KMS-11 (cell line): ENCODE measurements around the gene PPIL6.

Experiments
- H2AFZ ChIP-seq: fragments of 200-600 bp; sonication (generic); 2 replicates; pipeline ENCODE4 v1.6.1; 2016; ENCODE audit warnings: antibody characterized with exemption, mixed run types, low read depth
- H3K27ac ChIP-seq: fragments of 200-600 bp; sonication (generic); 2 replicates; pipeline ENCODE4 v1.6.1; 2016; ENCODE audit warnings: mild to moderate bottlenecking, mixed run types
- H3K27me3 ChIP-seq: fragments of 200-600 bp; sonication (generic); 2 replicates; pipeline ENCODE4 v1.6.1; 2017; ENCODE audit warnings: mild to moderate bottlenecking, low read depth, mixed run types, moderate library complexity; ENCODE audit not compliant: insufficient read depth
- H3K36me3 ChIP-seq: fragments of 200-600 bp; sonication (generic); 2 replicates; pipeline ENCODE4 v1.6.1; 2017; ENCODE audit warnings: mild to moderate bottlenecking, mixed run types; ENCODE audit not compliant: insufficient read depth
- H3K4me1 ChIP-seq: fragments of 200-600 bp; sonication (generic); 2 replicates; pipeline ENCODE4 v1.6.1; 2016; ENCODE audit warnings: mild to moderate bottlenecking, low read depth, mixed run types; ENCODE audit not compliant: poor library complexity, severe bottlenecking
- H3K4me2 ChIP-seq: fragments of 200-600 bp; sonication (generic); 2 replicates; pipeline ENCODE4 v1.7.0; 2016; ENCODE audit warnings: mild to moderate bottlenecking, mixed run types
- H3K4me3 ChIP-seq: fragments of 200-600 bp; sonication (generic); IDR thresholded peaks from 2 replicates; pipeline ENCODE4 v1.6.1; 2017; ENCODE audit warnings: low read depth, low read length, mixed read lengths; ENCODE audit not compliant: insufficient read depth
- H3K79me2 ChIP-seq: fragments of 200-600 bp; sonication (generic); 2 replicates; pipeline ENCODE4 v1.6.1; 2016; ENCODE audit warnings: low read depth, mixed run types; ENCODE audit not compliant: insufficient read depth
- H3K9ac ChIP-seq: fragments of 200-600 bp; sonication (generic); 2 replicates; pipeline ENCODE4 v1.6.1; 2016; ENCODE audit warnings: mild to moderate bottlenecking, mixed run types
- H4K20me1 ChIP-seq: fragments of 200-600 bp; sonication (generic); 2 replicates; pipeline ENCODE4 v1.6.1; 2016; ENCODE audit warnings: mild to moderate bottlenecking, mixed run types; ENCODE audit not compliant: insufficient read depth
- TF ChIP-seq, protein P1 (sequence below): fragments of 200-600 bp; sonication (generic); conservative IDR thresholded peaks from 2 replicates; pipeline ENCODE4 v1.6.1; 2017; ENCODE audit warnings: low read depth, mild to moderate bottlenecking, antibody characterized with exemption, low read length, moderate library complexity, mixed read lengths

Gene PPIL6

DNA sequence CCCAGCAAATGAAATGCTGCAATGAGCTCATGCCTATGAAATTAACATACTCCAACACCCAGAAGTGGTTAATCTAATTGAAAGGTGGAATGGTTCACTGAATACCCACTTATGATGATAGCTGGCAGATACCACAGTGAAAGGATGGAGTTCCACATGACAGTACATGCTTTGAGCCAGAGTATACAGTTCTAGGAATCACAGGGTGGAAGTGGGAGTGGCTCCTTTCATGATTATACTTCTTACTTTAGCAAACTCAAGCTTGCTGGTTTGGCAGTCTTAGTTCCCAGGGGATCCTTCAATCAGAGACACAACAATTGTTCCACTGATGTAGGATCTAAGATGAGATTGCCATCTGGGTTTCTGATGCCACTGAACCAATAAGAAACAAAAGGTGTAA, 79.6 kb downstream of the PPIL6 start:
- no peaks in the 10 kb centered on the region for H4K20me1 ChIP-seq
- TF ChIP-seq, protein P1, sequence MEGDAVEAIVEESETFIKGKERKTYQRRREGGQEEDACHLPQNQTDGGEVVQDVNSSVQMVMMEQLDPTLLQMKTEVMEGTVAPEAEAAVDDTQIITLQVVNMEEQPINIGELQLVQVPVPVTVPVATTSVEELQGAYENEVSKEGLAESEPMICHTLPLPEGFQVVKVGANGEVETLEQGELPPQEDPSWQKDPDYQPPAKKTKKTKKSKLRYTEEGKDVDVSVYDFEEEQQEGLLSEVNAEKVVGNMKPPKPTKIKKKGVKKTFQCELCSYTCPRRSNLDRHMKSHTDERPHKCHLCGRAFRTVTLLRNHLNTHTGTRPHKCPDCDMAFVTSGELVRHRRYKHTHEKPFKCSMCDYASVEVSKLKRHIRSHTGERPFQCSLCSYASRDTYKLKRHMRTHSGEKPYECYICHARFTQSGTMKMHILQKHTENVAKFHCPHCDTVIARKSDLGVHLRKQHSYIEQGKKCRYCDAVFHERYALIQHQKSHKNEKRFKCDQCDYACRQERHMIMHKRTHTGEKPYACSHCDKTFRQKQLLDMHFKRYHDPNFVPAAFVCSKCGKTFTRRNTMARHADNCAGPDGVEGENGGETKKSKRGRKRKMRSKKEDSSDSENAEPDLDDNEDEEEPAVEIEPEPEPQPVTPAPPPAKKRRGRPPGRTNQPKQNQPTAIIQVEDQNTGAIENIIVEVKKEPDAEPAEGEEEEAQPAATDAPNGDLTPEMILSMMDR = no peak

DNA sequence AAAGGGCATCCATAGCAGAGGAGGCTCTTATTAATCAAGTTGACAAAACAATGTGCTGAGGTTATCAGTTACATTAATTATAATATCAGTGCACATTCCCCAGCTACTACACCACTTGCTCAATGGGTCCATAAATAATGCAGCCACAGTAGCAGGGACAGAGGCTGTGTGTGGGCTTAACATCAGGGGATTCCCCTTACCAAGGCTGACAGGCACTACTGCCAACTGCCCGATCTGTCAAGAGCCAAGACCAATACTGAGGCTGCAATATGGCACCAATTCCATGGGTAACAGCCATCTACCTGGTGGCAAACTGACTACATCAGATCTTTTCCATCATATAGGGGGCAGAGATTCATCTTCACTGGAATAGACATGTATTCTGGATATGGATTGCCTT, 80.1 kb downstream of the PPIL6 start:
- TF ChIP-seq, protein P1 = no peak
- Histone ChIP-seq H3K4me3 (no peak overlapping the region), H3K4me2 (no peak overlapping the region), H3K27me3 (no peaks in the 10 kb centered on the region), H3K27ac (no peak overlapping the region), H3K4me1 (no peaks in the 10 kb centered on the region), H3K36me3 (no peaks in the 10 kb centered on the region), H3K79me2 (no peaks in the 10 kb centered on the region), H2AFZ (no peak overlapping the region), H3K9ac (no peak overlapping the region), H4K20me1 (no peaks in the 10 kb centered on the region)

More for the DNA sequence above, 79.6 kb downstream of the PPIL6 start:
- no peaks in the 10 kb centered on the region for H3K27me3 ChIP-seq
- H3K4me1 ChIP-seq = no peaks in the 10 kb centered on the region
- H3K9ac ChIP-seq = no peak overlapping the region
- H2AFZ ChIP-seq = no peak overlapping the region
- H3K36me3 ChIP-seq = no peaks in the 10 kb centered on the region
- no peak overlapping the region for H3K27ac ChIP-seq
- no peak overlapping the region for H3K4me2 ChIP-seq
- no peak overlapping the region for H3K4me3 ChIP-seq
- H3K79me2 ChIP-seq = no peaks in the 10 kb centered on the region

DNA sequence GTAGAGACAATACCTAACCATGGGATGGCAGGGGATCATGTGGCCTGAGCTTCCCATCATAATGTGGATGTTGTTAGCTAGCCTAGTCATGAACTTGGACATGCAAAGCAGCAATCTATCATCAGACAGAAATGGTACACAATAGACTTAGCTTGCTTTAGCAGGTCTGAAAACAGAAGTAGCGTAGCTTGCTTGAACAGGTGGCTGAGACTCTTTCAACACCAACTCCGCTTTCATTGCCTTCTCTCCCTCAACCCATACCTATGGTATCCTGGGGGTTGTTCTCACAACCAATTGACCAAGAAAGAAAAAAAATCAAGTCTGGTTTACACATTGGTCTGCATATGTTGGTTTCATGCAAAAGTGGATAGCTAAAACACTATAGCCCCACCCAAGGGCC, 81.2 kb downstream of the PPIL6 start:
- Histone ChIP-seq H3K79me2 (no peaks in the 10 kb centered on the region), H2AFZ (no peak overlapping the region)
- TF ChIP-seq, protein P1 = no peak

DNA sequence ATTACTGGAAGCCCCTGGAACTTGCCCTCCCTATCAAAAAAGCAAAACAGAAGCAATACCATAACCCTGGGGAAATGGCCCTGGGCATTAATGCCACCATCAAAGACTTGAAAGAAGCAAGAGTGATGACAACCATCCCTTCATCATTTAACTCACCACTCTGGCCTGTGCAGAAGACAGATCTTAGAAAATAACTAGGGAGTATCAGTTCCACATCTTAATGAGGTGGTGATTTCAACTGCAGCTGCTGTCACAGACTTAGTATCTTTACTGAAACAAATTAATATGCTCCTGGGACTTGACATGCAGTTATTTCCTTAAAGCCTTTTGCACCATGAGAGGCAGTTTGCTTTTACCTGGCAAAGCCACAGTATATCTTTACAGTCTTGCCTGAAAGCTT, 82.2 kb downstream of the PPIL6 start:
- TF ChIP-seq, protein P1 = no peak
- no peaks in the 10 kb centered on the region for H3K36me3 ChIP-seq

More for the DNA sequence above, 81.2 kb downstream of the PPIL6 start:
- no peaks in the 10 kb centered on the region for H3K4me1 ChIP-seq
- no peak overlapping the region for H3K9ac ChIP-seq
- no peaks in the 10 kb centered on the region for H3K27me3 ChIP-seq
- no peak overlapping the region for H3K4me2 ChIP-seq
- no peaks in the 10 kb centered on the region for H3K36me3 ChIP-seq
- no peaks in the 10 kb centered on the region for H4K20me1 ChIP-seq
- H3K27ac ChIP-seq = no peak overlapping the region
- no peak overlapping the region for H3K4me3 ChIP-seq

More for the DNA sequence above, 82.2 kb downstream of the PPIL6 start:
- H3K27me3 ChIP-seq = no peaks in the 10 kb centered on the region
- H3K9ac ChIP-seq = no peak overlapping the region
- no peaks in the 10 kb centered on the region for H3K79me2 ChIP-seq
- H3K4me3 ChIP-seq = no peak overlapping the region
- H4K20me1 ChIP-seq = no peaks in the 10 kb centered on the region
- H3K4me2 ChIP-seq = no peak overlapping the region
- no peak overlapping the region for H3K27ac ChIP-seq
- H3K4me1 ChIP-seq = no peaks in the 10 kb centered on the region
- H2AFZ ChIP-seq = no peak overlapping the region
